Thoracic aorta (tissue), 2 donors: ENCODE results near the gene PDX1. TPM values are rescaled to one million over a fixed set of nuclear protein-coding genes. Genes with fewer than 3 reads are reported as not detected.

Source experiments
- ATAC-seq: fragments of 150-250 bp; one replicate; pipeline ENCODE4 v1.8.0; 2017; ENCODE audit warnings: low read depth; ENCODE audit not compliant: insufficient number of reproducible peaks, low FRiP score
- DNase-seq: peaks from one replicate; pipeline ENCODE4 v3.0.0-alpha.2; 2020; ENCODE audit warnings: low spot score
- H3K27ac ChIP-seq, 2 donors: fragments of 200-600 bp; sonication (generic); 1 replicate in 1 of 2; 2 replicates in 1 of 2; pipeline ENCODE4 v1.5.1; 2016; ENCODE audit warnings: mild to moderate bottlenecking in 2 of 2, moderate library complexity in 2 of 2
- H3K27me3 ChIP-seq: fragments of 200-600 bp; sonication (generic); replicated peaks from 2 replicates; pipeline ENCODE4 v1.6.0; 2016; ENCODE audit warnings: mild to moderate bottlenecking; ENCODE audit not compliant: insufficient read depth
- H3K36me3 ChIP-seq: fragments of 200-600 bp; sonication (generic); one replicate; pipeline ENCODE4 v1.5.1; 2016
- H3K4me1 ChIP-seq, 2 donors: fragments of 200-600 bp; sonication (generic); 1 replicate in 1 of 2; 2 replicates in 1 of 2; pipeline versions ENCODE4 v1.5.1 to v1.6.0; 2016; ENCODE audit warnings: low read depth in 2 of 2, mild to moderate bottlenecking in 1 of 2; ENCODE audit not compliant: control insufficient read depth in 1 of 2
- H3K4me3 ChIP-seq: fragments of 200-600 bp; sonication (generic); 2 replicates; pipeline ENCODE4 v1.5.1; 2016; ENCODE audit warnings: mild to moderate bottlenecking
- H3K9me3 ChIP-seq: fragments of 200-600 bp; sonication (generic); 2 replicates; pipeline ENCODE4 v1.5.1; 2016
- total RNA-seq, 2 donors: library from RNA; depleted of rRNA; stranded (reverse); fragments of >200 nt; gene quantifications; one replicate each; pipeline versions ENCODE4 v1.1.0 to v1.2.3, GENCODE V29; 2016
- TF ChIP-seq, protein P1 (sequence below): fragments of 200-600 bp; sonication (generic); IDR thresholded peaks from one replicate; pipeline ENCODE4 v1.5.1; 2019; ENCODE audit warnings: antibody characterized with exemption

PDX1 gene
- total RNA-seq, 2 donors from 2014 or later: 0.28 TPM; not detected in 1

DNA sequence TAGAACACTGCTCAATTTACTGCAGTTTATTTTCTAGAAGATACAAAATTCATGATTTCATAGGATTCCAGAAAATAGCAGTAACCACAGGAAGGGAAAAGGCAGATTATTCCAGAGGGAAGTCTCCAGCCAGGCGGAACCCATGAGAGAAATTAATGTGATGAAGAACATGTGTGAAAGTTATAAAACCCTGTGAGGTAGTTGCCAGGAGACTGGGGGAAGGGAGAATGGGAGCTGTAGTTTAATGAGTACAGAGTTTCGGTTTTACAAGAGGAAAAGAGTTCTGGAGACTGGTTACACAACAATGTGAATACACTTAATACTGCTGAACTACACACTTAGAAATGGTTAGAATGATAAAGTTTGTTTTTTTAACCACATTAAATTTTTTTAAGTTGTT, 14.2 kb upstream of the PDX1 start:
- no peaks in the 10 kb centered on the region for H3K27me3 ChIP-seq
- H3K9me3 ChIP-seq: no peaks in the 10 kb centered on the region
- no peaks in the 10 kb centered on the region for H3K4me1 ChIP-seq
- ATAC-seq: no peak
- TF ChIP-seq, protein P1, sequence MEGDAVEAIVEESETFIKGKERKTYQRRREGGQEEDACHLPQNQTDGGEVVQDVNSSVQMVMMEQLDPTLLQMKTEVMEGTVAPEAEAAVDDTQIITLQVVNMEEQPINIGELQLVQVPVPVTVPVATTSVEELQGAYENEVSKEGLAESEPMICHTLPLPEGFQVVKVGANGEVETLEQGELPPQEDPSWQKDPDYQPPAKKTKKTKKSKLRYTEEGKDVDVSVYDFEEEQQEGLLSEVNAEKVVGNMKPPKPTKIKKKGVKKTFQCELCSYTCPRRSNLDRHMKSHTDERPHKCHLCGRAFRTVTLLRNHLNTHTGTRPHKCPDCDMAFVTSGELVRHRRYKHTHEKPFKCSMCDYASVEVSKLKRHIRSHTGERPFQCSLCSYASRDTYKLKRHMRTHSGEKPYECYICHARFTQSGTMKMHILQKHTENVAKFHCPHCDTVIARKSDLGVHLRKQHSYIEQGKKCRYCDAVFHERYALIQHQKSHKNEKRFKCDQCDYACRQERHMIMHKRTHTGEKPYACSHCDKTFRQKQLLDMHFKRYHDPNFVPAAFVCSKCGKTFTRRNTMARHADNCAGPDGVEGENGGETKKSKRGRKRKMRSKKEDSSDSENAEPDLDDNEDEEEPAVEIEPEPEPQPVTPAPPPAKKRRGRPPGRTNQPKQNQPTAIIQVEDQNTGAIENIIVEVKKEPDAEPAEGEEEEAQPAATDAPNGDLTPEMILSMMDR: no peak
- no peak overlapping the region for H3K27ac ChIP-seq
- no peak overlapping the region for H3K4me3 ChIP-seq
- no peak for DNase-seq
- no peaks in the 10 kb centered on the region for H3K36me3 ChIP-seq

DNA sequence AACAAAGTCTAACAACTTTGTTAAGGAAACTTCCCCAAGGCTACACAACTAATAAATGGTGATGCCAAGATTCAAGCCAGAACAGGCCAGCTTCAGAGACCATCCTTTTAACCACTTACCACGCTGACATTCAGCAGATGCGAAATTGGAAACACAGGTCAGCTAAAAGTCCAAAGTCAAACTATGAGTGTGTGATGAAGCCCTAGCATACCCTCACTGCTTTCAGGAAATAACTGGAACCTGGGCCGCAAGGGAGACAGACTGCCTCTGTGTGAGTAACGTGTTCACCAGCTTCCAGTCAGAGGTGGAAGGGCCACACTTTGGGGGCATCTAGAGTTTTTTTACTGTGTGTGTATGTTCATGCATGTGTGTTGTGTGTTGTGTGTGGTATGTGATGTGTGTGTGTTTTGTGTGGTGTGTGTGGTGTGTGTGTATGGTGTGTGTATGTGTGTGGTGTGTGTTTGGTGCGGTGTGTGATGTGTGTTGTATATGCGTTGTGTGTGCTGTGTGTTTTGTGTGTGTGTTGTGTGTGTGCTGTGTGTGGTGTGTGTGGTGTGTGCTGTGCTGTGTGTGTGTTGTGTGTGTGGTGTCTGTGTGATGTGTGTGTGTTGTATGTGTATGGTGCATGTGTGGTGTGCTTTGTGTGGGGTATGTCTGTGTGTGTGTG, 12.5 kb upstream of the PDX1 start:
- Histone ChIP-seq H3K27me3 (no peaks in the 10 kb centered on the region), H3K4me1 (no peaks in the 10 kb centered on the region), H3K4me3 (no peak overlapping the region), H3K36me3 (no peaks in the 10 kb centered on the region), H3K9me3 (no peaks in the 10 kb centered on the region), H3K27ac (no peak overlapping the region)
- DNase-seq (no peak), ATAC-seq (no peak)
- TF ChIP-seq, protein P1: no peak

- no peak for DNase-seq
- Histone ChIP-seq H3K36me3 (no peaks in the 10 kb centered on the region), H3K4me3 (no peak overlapping the region), H3K9me3 (no peaks in the 10 kb centered on the region), H3K4me1 (no peaks in the 10 kb centered on the region), H3K27me3 (no peaks in the 10 kb centered on the region), H3K27ac (no peak overlapping the region)
- TF ChIP-seq, protein P1: no peak
- ATAC-seq: no peak
Measured at GRCh38 chr13:27909378-27909777, 10.4 kb upstream of the PDX1 start.

- H3K4me3 ChIP-seq: no peak overlapping the region
- TF ChIP-seq, protein P1: no peak
- no peaks in the 10 kb centered on the region for H3K9me3 ChIP-seq
- H3K4me1 ChIP-seq: no peaks in the 10 kb centered on the region
- DNase-seq: no peak
- no peaks in the 10 kb centered on the region for H3K36me3 ChIP-seq
- ATAC-seq: no peak
- H3K27me3 ChIP-seq: no peaks in the 10 kb centered on the region
- no peak overlapping the region for H3K27ac ChIP-seq
Measured at GRCh38 chr13:27911521-27911920, 8.3 kb upstream of the PDX1 start.

DNA sequence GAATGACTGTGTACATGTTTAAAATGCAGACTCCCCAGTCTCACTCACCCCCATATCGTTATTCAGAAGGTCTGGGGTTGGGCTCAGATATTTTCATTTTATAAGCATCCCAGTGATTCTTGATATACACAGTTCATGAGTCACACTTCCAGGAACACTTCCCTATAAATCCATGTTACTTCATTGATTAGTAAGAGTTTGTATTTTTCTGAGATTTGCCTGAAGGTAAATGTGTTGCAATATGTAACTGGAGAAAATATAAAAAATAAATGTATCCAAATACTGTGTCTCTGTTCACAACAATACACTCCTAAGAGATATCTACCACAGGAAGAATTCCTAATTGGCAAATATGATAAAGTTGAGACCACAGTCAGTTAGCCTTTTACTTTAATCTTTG, 6.6 kb upstream of the PDX1 start:
- no peak for DNase-seq

More for the DNA sequence above, 6.6 kb upstream of the PDX1 start:
- TF ChIP-seq, protein P1: no peak
- no peak overlapping the region for H3K27ac ChIP-seq
- H3K27me3 ChIP-seq: no peaks in the 10 kb centered on the region
- no peak for ATAC-seq
- peaks cover 6 to 9% of the 10 kb centered on the region in 2 donors for H3K4me1 ChIP-seq
- no peaks in the 10 kb centered on the region for H3K36me3 ChIP-seq
- no peak overlapping the region for H3K4me3 ChIP-seq
- H3K9me3 ChIP-seq: no peaks in the 10 kb centered on the region
